DLD1 (cell line): ENCODE results near the gene CCBE1.

Source experiments
- in situ Hi-C: cut with HindIII; loops from 2 replicates; pipeline ENCODE4 v1.10.0; 2017; ENCODE audit warnings: low sequenced_read_pairs

CCBE1 gene

GRCh38 chr18:59623456-59624368 lies 73.5 kb downstream of the CCBE1 start:
- in situ Hi-C loops, result no loop called here

GRCh38 chr18:59621027-59621426 lies 76.2 kb downstream of the CCBE1 start:
- in situ Hi-C loops, result no loop called here

- in situ Hi-C loops, result no loop called here
Measured at GRCh38 chr18:59620381-59620780, 76.8 kb downstream of the CCBE1 start.

- in situ Hi-C loops, result no loop called here
Measured at GRCh38 chr18:59619816-59620215, 77.4 kb downstream of the CCBE1 start.

GRCh38 chr18:59617468-59617932 lies 79.7 kb downstream of the CCBE1 start:
- in situ Hi-C loops, result no loop called here

- in situ Hi-C loops, result no loop called here
Measured at GRCh38 chr18:59616501-59616900, 80.7 kb downstream of the CCBE1 start.

- in situ Hi-C loops, result no loop called here
Measured at GRCh38 chr18:59613903-59614302, 83.3 kb downstream of the CCBE1 start.

GRCh38 chr18:59612381-59612780 lies 84.8 kb downstream of the CCBE1 start:
- in situ Hi-C loops, result no loop called here

GRCh38 chr18:59610546-59611140 lies 86.6 kb downstream of the CCBE1 start:
- in situ Hi-C loops, result no loop called here

GRCh38 chr18:59609654-59610053 lies 87.6 kb downstream of the CCBE1 start:
- in situ Hi-C loops, result no loop called here

- in situ Hi-C loops, result no loop called here
Measured at GRCh38 chr18:59607471-59607870, 89.8 kb downstream of the CCBE1 start.

GRCh38 chr18:59607078-59607379 lies 90.2 kb downstream of the CCBE1 start:
- in situ Hi-C loops, result no loop called here

- in situ Hi-C loops, result no loop called here
Measured at GRCh38 chr18:59606193-59607077, 90.8 kb downstream of the CCBE1 start.

- in situ Hi-C loops, result no loop called here
Measured at GRCh38 chr18:59605633-59606192, 91.5 kb downstream of the CCBE1 start.

GRCh38 chr18:59604877-59605276 lies 92.3 kb downstream of the CCBE1 start:
- in situ Hi-C loops, result no loop called here

- in situ Hi-C loops, result no loop called here
Measured at GRCh38 chr18:59597049-59597448, 100.2 kb downstream of the CCBE1 start.

GRCh38 chr18:59593291-59593717 lies 103.9 kb downstream of the CCBE1 start:
- in situ Hi-C loops, result no loop called here

- in situ Hi-C loops, result no loop called here
Measured at GRCh38 chr18:59592624-59593023, 104.6 kb downstream of the CCBE1 start.

GRCh38 chr18:59582395-59582794 lies 114.8 kb downstream of the CCBE1 start:
- in situ Hi-C loops, result no loop called here

GRCh38 chr18:59579509-59579908 lies 117.7 kb downstream of the CCBE1 start:
- in situ Hi-C loops, result no loop called here

GRCh38 chr18:59577386-59577655 lies 119.9 kb downstream of the CCBE1 start:
- in situ Hi-C loops, result no loop called here
